Upper lobe of left lung (tissue), 6 donors: ENCODE data around the gene RER1. TPM values are rescaled to one million over a fixed set of nuclear protein-coding genes. Genes with fewer than 3 reads are reported as not detected.
"Not testable (repeated sequence)": the region's sequence is repeated elsewhere in the genome, so short reads cannot be mapped to it uniquely, and the experiment has no call there.

Experiments used
- ATAC-seq, 2 donors: fragments of 200-7000 bp; cut with Tn5 transposase; one replicate each; pipeline ENCODE4 v1.9.1; 2022; ENCODE audit warnings: mild to moderate bottlenecking in 2 of 2, moderate library complexity in 2 of 2; ENCODE audit not compliant: low FRiP score in 2 of 2
- DNase-seq, 2 donors: peaks; one replicate each; pipeline ENCODE4 v3.0.0-alpha.2; 2019 to 2020
- H3K27ac ChIP-seq, 4 donors: fragments of 200-600 bp; sonication (generic); one replicate each; pipeline ENCODE4 v1.5.1; 2016 to 2019
- H3K27me3 ChIP-seq, 4 donors: fragments of 200-600 bp; sonication (generic); one replicate each; pipeline ENCODE4 v1.5.1; 2017 to 2019
- H3K36me3 ChIP-seq, 4 donors: fragments of 200-600 bp; sonication (generic); one replicate each; pipeline ENCODE4 v1.5.1; 2016 to 2019
- H3K4me1 ChIP-seq, 4 donors: fragments of 200-600 bp; sonication (generic); one replicate each; pipeline ENCODE4 v1.5.1; 2018 to 2019
- H3K4me3 ChIP-seq, 4 donors: fragments of 200-600 bp; sonication (generic); one replicate each; pipeline ENCODE4 v1.5.1; 2017 to 2019; ENCODE audit warnings: mild to moderate bottlenecking in 2 of 4, moderate library complexity in 1 of 4
- H3K9me3 ChIP-seq, 4 donors: fragments of 200-600 bp; sonication (generic); one replicate each; pipeline ENCODE4 v1.5.1; 2018 to 2019
- EP300 ChIP-seq, 4 donors: sonication (generic); formaldehyde crosslinking; IDR thresholded peaks; one replicate each; pipeline ENCODE4 v1.5.1; 2017; ENCODE audit warnings: antibody characterized with exemption in 4 of 4, control low read depth in 2 of 4
- POLR2A ChIP-seq, 4 donors: fragments of 450-650 bp; IDR thresholded peaks; one replicate each; pipeline ENCODE4 v1.5.1; 2016 to 2017; ENCODE audit warnings: antibody characterized with exemption in 4 of 4, mild to moderate bottlenecking in 2 of 4
- POLR2AphosphoS5 ChIP-seq, 2 donors: sonication (generic); formaldehyde crosslinking; IDR thresholded peaks; one replicate each; pipeline ENCODE4 v1.5.1; 2017; ENCODE audit warnings: antibody characterized with exemption in 2 of 2
- WGBS, 2 donors: methylation state at CpG; one replicate each; pipeline ENCODE4 v1.1.5; 2017 to 2018; 5-methylcytosine and 5-hydroxymethylcytosine counted together
- total RNA-seq, 6 donors: library from RNA; depleted of rRNA in 4 of 6; stranded (reverse); fragments of >200 nt in 4 of 6; gene quantifications; one replicate each; pipeline versions ENCODE4 v1.1.0 to v1.2.1, GENCODE V29; 2016 to 2021
- TF ChIP-seq, protein P1 (sequence below), 6 experiments: fragments of 450-650 bp in 4 of 6; fragments of 200-600 bp in 2 of 6; sonication (generic) in 2 of 6; IDR thresholded peaks; one replicate each; pipeline ENCODE4 v1.5.1; 2016 to 2019; ENCODE audit warnings: antibody characterized with exemption in 6 of 6
- donor health status: DM: no; HTN: no; CAD: no; lungs with moderate emphysema.
- donor health status: DM: no; HTN: yes; CAD: no; lungs with severe emphysema.

RER1 gene
- total RNA-seq, 6 donors from 2014 or later: 48.2 to 133 (median 61.1) TPM

DNA sequence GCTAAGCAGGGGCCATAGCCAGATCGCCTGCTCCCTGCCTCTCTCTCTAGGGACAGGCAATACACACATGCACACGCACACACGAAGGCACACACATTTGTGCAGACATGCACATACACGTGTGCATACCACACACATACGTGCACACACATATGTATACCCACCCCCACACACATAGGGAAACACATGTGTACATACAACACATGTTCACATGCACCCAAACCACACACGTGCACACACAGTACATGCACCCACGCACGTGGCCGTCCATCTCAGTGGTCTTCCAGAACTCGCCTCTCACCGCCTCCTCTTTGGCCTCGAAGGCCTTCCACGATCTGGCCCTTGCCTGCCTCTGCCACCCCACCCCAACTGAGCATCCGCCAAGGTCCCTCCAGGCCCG, 46.0 kb downstream of the RER1 start:
- H3K27ac ChIP-seq: no peak overlapping the region
- no peak for ATAC-seq
- no peak for DNase-seq
- TF ChIP-seq, protein P1, sequence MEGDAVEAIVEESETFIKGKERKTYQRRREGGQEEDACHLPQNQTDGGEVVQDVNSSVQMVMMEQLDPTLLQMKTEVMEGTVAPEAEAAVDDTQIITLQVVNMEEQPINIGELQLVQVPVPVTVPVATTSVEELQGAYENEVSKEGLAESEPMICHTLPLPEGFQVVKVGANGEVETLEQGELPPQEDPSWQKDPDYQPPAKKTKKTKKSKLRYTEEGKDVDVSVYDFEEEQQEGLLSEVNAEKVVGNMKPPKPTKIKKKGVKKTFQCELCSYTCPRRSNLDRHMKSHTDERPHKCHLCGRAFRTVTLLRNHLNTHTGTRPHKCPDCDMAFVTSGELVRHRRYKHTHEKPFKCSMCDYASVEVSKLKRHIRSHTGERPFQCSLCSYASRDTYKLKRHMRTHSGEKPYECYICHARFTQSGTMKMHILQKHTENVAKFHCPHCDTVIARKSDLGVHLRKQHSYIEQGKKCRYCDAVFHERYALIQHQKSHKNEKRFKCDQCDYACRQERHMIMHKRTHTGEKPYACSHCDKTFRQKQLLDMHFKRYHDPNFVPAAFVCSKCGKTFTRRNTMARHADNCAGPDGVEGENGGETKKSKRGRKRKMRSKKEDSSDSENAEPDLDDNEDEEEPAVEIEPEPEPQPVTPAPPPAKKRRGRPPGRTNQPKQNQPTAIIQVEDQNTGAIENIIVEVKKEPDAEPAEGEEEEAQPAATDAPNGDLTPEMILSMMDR (IDR thresholded peaks at IDR 0.05): no peak
- TF ChIP-seq EP300 (IDR thresholded peaks at IDR 0.05) (no peak), POLR2A (IDR thresholded peaks at IDR 0.05) (no peak), POLR2AphosphoS5 (IDR thresholded peaks at IDR 0.05) (no peak)
- H3K4me3 ChIP-seq: no peak overlapping the region
- H3K36me3 ChIP-seq: no peaks in the 10 kb centered on the region
- no peaks in the 10 kb centered on the region for H3K4me1 ChIP-seq
- WGBS, 2 donors: 90 to 92% methylated on average over 15 of the region's 15 CpGs
- H3K9me3 ChIP-seq: no peaks in the 10 kb centered on the region
- H3K27me3 ChIP-seq: peaks cover 0 to 3% (median 1%) of the 10 kb centered on the region in 4 donors

DNA sequence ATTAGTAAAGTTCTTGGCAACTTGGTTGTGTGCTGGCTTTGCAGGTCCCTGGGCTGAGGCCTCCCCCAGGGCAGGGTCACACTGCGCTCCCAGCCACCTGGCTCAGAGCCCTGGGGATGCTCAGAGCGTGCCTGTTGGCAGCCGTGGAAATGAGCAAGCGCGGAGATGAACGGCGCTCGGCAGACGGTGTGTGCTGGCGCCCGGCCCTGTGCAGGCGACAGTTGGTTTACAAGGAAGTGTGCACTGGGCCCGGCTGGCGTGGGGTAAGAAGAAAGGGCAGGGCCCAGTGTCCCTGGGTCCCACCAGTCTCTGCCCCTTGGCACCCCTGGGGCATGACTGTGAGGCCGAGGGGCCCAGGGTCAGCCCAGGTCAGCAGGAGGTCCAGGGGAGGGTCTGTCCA, 46.4 kb downstream of the RER1 start:
- 72 to 91% methylated on average over 5 to 15 of the region's 15 CpGs for WGBS, 2 donors
- no peak for TF ChIP-seq POLR2AphosphoS5 (IDR thresholded peaks at IDR 0.05)
- TF ChIP-seq POLR2A (IDR thresholded peaks at IDR 0.05): no peak
- TF ChIP-seq EP300 (IDR thresholded peaks at IDR 0.05): no peak
- TF ChIP-seq, protein P1 (IDR thresholded peaks at IDR 0.05): no peak
- DNase-seq: peak in 1 of 2 donors; percentile 73
- no peak overlapping the region for H3K27ac ChIP-seq
- H3K27me3 ChIP-seq: peaks cover 0 to 7% (median 3%) of the 10 kb centered on the region in 4 donors
- H3K9me3 ChIP-seq: no peaks in the 10 kb centered on the region
- H3K4me1 ChIP-seq: peaks cover 0 to under 1% (median 0%) of the 10 kb centered on the region in 4 donors
- no peaks in the 10 kb centered on the region for H3K36me3 ChIP-seq
- ATAC-seq: no peak
- no peak overlapping the region for H3K4me3 ChIP-seq

DNA sequence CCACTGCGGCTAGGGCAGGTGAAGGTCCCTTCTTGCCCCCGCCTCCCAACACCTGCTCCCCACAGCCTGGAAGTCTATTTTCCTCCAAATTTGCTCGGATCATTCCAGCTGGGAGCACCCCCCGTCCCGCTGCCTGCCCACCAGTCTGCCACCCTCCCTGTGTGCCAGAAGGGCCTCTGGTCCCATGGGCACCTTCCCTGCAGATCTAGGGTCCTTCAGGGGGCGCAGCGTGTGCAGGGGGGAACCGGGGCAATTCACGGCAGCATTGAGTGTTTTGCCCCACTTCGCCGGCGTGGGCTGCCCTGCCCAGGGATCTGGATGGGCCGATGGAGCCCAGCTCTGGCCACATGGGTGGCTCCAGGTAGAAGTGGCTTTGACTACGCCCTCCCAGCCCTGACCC, 47.0 kb downstream of the RER1 start:
- H3K4me1 ChIP-seq: peaks cover 0 to 7% (median 2%) of the 10 kb centered on the region in 4 donors
- DNase-seq (peak in 1 of 2 donors; percentile 66), ATAC-seq (no peak)
- H3K27me3 ChIP-seq: peaks cover 0 to 13% (median 6%) of the 10 kb centered on the region in 4 donors
- H3K9me3 ChIP-seq: no peaks in the 10 kb centered on the region
- TF ChIP-seq EP300 (IDR thresholded peaks at IDR 0.05): no peak
- TF ChIP-seq, protein P1 (IDR thresholded peaks at IDR 0.05): no peak
- no peak for TF ChIP-seq POLR2A (IDR thresholded peaks at IDR 0.05)
- no peak for TF ChIP-seq POLR2AphosphoS5 (IDR thresholded peaks at IDR 0.05)
- 84 to 90% methylated on average over 5 to 14 of the region's 14 CpGs for WGBS, 2 donors
- no peaks in the 10 kb centered on the region for H3K36me3 ChIP-seq
- no peak overlapping the region for H3K4me3 ChIP-seq
- H3K27ac ChIP-seq: no peak overlapping the region

DNA sequence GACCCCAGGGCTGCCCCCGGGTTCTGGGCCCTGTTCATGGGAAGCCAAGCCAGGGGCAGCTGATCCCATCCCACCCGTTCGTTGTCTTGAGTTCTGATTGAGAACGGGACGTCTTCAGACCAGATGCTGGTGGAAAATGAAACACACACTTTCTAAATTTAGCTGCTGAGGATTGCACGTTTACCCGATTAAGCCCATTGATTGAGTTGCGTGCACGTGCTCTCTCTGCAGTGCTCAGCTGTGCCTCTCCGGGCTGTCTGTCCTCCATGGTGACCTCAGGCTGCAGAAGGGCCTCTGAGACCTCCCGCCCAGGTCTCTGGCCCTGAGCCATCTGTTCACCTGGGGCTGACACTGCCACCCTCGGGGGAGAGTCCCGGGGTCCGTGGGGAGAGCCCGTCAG, 47.7 kb downstream of the RER1 start:
- DNase-seq: peak in 1 of 2 donors; percentile 38
- H3K27me3 ChIP-seq: peaks cover 0 to 20% (median 9%) of the 10 kb centered on the region in 4 donors
- 83% methylated on average over 15 of the region's 15 CpGs; no CpG with 5 or more reads in 1 of the 2 donors for WGBS, 2 donors

DNA sequence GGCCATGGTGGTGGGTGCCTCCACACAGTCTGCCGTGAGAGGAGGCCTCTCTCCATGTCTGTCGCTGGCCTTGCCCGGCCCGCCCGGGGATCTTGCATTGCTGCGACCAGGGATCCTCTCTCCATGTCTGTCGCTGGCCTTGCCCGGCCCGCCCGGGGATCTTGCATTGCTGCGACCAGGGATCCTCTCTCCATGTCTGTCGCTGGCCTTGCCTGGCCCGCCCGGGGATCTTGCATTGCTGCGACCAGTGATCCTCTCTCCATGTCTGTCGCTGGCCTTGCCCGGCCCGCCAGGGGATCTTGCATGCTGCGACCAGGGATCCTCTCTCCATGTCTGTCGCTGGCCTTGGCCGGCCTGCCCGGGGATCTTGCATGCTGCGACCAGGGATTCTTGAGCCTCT, 48.7 kb downstream of the RER1 start:
- peak in 1 of 2 donors; percentile 93 for DNase-seq
- not testable (repeated sequence) for H3K27ac ChIP-seq, ATAC-seq, H3K9me3 ChIP-seq, H3K36me3 ChIP-seq, H3K4me3 ChIP-seq
- WGBS, 2 donors: 91 to 94% methylated on average over 21 to 22 of the region's 23 CpGs
- H3K27me3 ChIP-seq: peaks cover 0 to 21% (median 9%) of the 10 kb centered on the region in 4 donors
- H3K4me1 ChIP-seq: peaks cover 0 to 11% (median 2%) of the 10 kb centered on the region in 4 donors

More for the DNA sequence above, 47.7 kb downstream of the RER1 start:
- H3K27ac ChIP-seq: no peak overlapping the region
- H3K4me3 ChIP-seq: no peak overlapping the region
- peaks cover 0 to 11% (median 2%) of the 10 kb centered on the region in 4 donors for H3K4me1 ChIP-seq
- no peak for ATAC-seq
- H3K9me3 ChIP-seq: no peaks in the 10 kb centered on the region
- H3K36me3 ChIP-seq: no peaks in the 10 kb centered on the region
- no peak for TF ChIP-seq EP300 (IDR thresholded peaks at IDR 0.05)
- TF ChIP-seq POLR2AphosphoS5 (IDR thresholded peaks at IDR 0.05): no peak
- no peak for TF ChIP-seq POLR2A (IDR thresholded peaks at IDR 0.05)
- TF ChIP-seq, protein P1 (IDR thresholded peaks at IDR 0.05): no peak
